Measurements from ENCODE around the gene SEMA3F. TPM values are rescaled to one million over a fixed set of nuclear protein-coding genes. Genes with fewer than 3 reads are reported as not detected.

The SEMA3F gene
- 0.74 and 3.5 TPM in 2 replicates for total RNA-seq (ENCODE audit: low replicate concordance)

DNA sequence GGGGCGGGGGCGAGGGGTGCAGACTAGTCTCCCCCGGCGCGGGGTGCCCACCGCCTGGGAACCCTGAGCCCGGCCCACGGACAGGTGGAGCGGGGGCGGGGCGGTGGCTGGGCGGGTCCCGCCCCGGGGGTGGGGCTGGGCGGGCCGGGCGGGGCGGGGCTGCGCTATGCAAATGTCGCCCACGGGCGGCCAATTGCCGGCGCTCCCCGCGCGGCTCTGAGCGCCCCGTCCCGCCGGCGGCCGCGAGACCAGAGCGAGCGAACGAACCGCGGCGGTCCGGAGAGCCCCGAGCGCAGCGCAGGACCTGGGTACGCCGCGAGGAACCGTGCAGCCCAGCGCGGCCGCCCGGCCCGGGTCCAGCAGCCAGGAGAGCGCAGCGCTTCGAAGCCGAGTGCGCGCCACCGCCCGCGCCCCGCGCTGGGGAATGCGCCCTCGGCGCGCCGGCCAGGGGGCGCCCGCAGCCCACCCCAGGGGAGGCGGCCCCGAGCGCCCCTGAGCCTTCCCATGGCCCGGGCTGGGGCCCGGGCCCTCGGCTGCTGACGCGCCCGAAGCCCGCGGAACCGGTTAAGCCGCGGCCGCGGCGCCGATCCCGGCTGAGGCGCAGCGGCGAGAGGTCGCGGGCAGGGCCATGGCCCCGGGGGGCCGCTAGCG lies at the start of gene SEMA3F:
TSS of gene SEMA3F (plus strand) at position 485 of the 651 bp plus-strand sequence. CDS start 4,299 bp downstream, outside the sequence.
- TF ChIP-seq, protein P1, sequence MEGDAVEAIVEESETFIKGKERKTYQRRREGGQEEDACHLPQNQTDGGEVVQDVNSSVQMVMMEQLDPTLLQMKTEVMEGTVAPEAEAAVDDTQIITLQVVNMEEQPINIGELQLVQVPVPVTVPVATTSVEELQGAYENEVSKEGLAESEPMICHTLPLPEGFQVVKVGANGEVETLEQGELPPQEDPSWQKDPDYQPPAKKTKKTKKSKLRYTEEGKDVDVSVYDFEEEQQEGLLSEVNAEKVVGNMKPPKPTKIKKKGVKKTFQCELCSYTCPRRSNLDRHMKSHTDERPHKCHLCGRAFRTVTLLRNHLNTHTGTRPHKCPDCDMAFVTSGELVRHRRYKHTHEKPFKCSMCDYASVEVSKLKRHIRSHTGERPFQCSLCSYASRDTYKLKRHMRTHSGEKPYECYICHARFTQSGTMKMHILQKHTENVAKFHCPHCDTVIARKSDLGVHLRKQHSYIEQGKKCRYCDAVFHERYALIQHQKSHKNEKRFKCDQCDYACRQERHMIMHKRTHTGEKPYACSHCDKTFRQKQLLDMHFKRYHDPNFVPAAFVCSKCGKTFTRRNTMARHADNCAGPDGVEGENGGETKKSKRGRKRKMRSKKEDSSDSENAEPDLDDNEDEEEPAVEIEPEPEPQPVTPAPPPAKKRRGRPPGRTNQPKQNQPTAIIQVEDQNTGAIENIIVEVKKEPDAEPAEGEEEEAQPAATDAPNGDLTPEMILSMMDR (IDR thresholded peaks at IDR 0.05; ENCODE audit: insufficient read depth, low read length) = no peak
- DNase-seq (ENCODE audit: low read depth) = peak; percentile 51
- H3K4me3 ChIP-seq (ENCODE audit: low read depth, low read length) = peak within 1 kb of the TSS; percentile 70

DNA sequence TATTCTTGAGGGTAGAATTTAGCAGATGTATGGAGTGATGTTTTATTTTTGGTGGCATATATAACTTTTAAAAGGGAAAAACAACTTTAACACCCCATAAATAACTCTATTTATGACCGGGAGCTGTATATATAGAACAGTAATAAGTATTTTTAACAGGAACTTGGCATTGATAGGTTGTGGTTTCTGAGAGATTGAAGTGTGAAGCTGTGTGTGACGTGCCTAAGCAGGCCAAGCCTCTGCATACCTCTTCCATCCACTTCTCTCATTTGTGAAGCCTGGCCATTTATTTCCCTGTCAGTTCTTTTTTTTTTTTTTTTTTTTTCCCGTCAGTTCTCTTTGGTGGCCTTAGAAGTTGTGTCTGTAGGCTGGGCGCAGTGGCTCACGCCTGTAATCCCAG lies 43.4 kb upstream of the SEMA3F start:
- no peak for DNase-seq (ENCODE audit: low read depth)
- TF ChIP-seq, protein P1 (IDR thresholded peaks at IDR 0.05; ENCODE audit: insufficient read depth, low read length) = no peak
- no peak overlapping the region for H3K4me3 ChIP-seq (ENCODE audit: low read depth, low read length)

DNA sequence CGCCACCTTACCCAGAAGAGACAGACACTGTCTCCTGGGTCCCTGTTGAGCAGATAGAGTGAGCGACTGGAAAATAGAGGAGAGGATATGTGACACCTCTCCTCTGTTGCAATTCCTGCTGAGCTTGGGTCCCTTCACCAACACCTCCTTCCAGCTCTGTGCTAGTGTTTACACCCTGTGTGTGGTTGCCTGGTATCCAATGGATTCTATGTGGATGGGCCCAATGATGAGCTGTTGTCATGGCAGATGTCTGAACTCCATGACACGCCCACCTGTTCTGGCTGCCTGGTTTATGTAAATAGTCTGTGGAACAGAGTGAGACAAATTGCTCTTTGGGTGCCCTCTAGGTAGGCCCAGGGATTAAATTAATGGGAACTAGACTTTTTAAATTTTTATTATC lies 42.7 kb upstream of the SEMA3F start:
- DNase-seq (ENCODE audit: low read depth) = no peak
- H3K4me3 ChIP-seq (ENCODE audit: low read depth, low read length) = no peak overlapping the region
- TF ChIP-seq, protein P1 (IDR thresholded peaks at IDR 0.05; ENCODE audit: insufficient read depth, low read length) = no peak

DNA sequence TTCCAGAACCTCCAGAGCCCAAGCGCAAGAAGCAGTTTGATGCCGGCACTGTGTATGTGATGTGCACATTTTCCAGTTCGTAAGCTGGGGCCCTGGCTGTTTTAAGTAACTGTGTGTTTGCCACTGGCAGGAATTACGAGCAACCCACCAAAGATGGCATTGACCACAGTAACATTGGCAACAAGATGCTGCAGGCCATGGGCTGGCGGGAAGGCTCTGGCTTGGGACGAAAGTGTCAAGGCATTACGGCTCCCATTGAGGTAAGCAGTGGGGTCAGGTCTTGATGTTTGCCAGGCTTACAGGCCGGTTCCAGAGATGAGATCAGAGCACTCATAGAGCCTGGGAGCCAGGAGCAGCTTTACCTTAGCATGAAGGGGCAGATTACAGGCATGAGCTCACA lies 38.0 kb upstream of the SEMA3F start:
- TF ChIP-seq, protein P1 (IDR thresholded peaks at IDR 0.05; ENCODE audit: insufficient read depth, low read length) = no peak
- DNase-seq (ENCODE audit: low read depth) = no peak
- no peak overlapping the region for H3K4me3 ChIP-seq (ENCODE audit: low read depth, low read length)

DNA sequence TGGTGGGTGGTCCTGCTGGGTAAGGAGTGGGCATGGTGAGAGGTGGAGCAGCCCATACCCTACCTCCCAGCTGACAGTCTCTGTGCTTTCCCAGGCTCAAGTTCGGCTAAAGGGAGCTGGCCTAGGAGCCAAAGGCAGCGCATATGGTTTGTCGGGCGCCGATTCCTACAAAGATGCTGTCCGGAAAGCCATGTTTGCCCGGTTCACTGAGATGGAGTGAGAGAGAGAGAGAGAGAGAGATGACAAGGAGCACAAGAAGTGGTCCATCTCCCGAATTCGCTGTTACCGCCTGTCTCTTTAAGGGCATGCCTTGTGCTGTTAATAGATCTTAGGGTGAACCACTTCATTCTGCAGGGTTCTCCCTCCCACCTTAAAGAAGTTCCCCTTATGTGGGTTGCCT lies 36.9 kb upstream of the SEMA3F start:
- no peak overlapping the region for H3K4me3 ChIP-seq (ENCODE audit: low read depth, low read length)
- TF ChIP-seq, protein P1 (IDR thresholded peaks at IDR 0.05; ENCODE audit: insufficient read depth, low read length) = no peak
- no peak for DNase-seq (ENCODE audit: low read depth)

DNA sequence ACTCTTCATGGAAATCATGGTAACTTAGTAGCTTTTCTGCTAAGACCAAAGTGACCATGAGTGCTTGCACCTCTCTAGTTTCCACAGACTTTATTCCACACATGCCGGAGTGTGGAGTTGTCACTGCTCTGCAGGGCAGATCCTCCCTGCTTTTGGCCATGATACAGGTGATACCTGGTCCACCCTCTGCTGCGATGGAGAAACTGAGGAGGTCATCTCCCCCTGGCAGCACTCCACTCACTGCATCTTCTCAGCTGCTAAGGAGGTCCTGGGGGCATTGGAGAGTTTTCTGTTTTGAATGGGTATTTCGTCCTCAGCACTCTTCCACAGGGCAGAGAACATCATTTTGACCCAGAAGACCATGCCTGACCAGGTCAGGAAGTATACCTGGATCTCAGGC lies 35.3 kb upstream of the SEMA3F start:
- H3K4me3 ChIP-seq (ENCODE audit: low read depth, low read length) = no peak overlapping the region
- no peak for DNase-seq (ENCODE audit: low read depth)
- TF ChIP-seq, protein P1 (IDR thresholded peaks at IDR 0.05; ENCODE audit: insufficient read depth, low read length) = no peak
